Neutrophil (primary cell): ENCODE measurements around the gene TACC2.
"Not testable (repeated sequence)": the region's sequence is repeated elsewhere in the genome, so short reads cannot be mapped to it uniquely, and the experiment has no call there.

Source experiments
- H3K27ac ChIP-seq: fragments of 200-600 bp; sonication (generic); 2 replicates; pipeline ENCODE4 v1.5.1; 2016; ENCODE audit warnings: mild to moderate bottlenecking, moderate library complexity
- H3K27me3 ChIP-seq: fragments of 200-600 bp; sonication (generic); 2 replicates; pipeline ENCODE4 v1.6.0; 2016; ENCODE audit warnings: mild to moderate bottlenecking
- H3K36me3 ChIP-seq: fragments of 200-600 bp; sonication (generic); 2 replicates; pipeline ENCODE4 v1.5.1; 2017
- H3K4me1 ChIP-seq, 2 experiments: fragments of 200-600 bp in 1 of 2; sonication (generic) in 1 of 2; 1 replicate in 1 of 2; 2 replicates in 1 of 2; pipeline versions ENCODE4 v1.5.1 to v1.6.1; 2013 to 2016; ENCODE audit warnings: low read depth in 1 of 2, low read length in 1 of 2, mild to moderate bottlenecking in 1 of 2, moderate library complexity in 1 of 2; ENCODE audit not compliant: control insufficient read depth in 1 of 2, insufficient read depth in 1 of 2
- H3K4me3 ChIP-seq, 2 experiments: fragments of 200-600 bp in 1 of 2; sonication (generic) in 1 of 2; 1 replicate in 1 of 2; 2 replicates in 1 of 2; pipeline ENCODE4 v1.5.1; 2013 to 2016; ENCODE audit warnings: low read depth in 1 of 2, low read length in 1 of 2, mild to moderate bottlenecking in 1 of 2, moderate library complexity in 1 of 2
- H3K9me3 ChIP-seq: fragments of 200-600 bp; sonication (generic); 2 replicates; pipeline ENCODE4 v1.5.1; 2016
- CTCF ChIP-seq: fragments of 200-600 bp; sonication (generic); IDR thresholded peaks from 2 replicates; pipeline ENCODE4 v1.5.1; 2016; ENCODE audit warnings: antibody characterized with exemption

Gene TACC2

DNA sequence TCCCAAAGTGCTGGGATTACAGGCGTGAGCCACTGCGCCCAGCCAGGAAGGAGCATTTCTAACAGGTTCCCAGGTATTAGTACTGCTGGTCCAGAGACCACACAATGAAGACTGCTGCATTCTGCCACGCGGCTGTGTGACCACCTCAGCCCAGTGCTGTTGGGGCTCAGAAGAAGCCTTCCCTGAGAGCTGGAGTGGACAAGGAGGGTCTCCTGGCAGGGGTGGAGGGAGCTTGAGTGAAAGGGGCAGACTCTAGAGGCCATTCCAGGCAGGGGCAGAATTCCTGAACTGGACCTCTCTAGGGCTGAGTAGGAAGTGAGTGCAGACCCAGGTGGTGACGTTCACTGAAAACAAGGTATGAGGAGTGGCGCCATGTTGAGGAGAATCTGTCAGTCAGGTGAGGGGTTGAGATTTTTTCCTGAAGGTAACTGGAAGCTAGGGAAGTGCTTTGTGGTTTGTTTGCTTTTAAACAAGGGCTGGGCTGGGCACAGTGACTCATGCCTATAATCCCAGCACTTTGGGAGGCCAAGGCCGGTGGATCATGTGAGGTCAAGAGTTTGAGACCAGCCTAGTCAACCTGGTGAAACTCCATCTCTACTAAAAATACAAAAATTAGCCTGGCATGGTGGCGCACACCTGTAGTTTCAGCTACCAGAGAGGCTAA is 67.6 kb downstream of the TACC2 start:
- no peak overlapping the region for H3K4me3 ChIP-seq
- TF ChIP-seq CTCF = no peak
- H3K27ac ChIP-seq = no peak overlapping the region
- no peaks in the 10 kb centered on the region for H3K4me1 ChIP-seq
- no peaks in the 10 kb centered on the region for H3K36me3 ChIP-seq
- H3K9me3 ChIP-seq = no peaks in the 10 kb centered on the region
- H3K27me3 ChIP-seq = no peaks in the 10 kb centered on the region

GRCh38 chr10:122057841-122058413 is 69.0 kb downstream of the TACC2 start:
- H3K27ac ChIP-seq = no peak overlapping the region
- no peak overlapping the region for H3K4me3 ChIP-seq
- H3K9me3 ChIP-seq = no peaks in the 10 kb centered on the region
- H3K27me3 ChIP-seq = peaks cover 2% of the 10 kb centered on the region
- H3K36me3 ChIP-seq = no peaks in the 10 kb centered on the region
- no peak for TF ChIP-seq CTCF
- H3K4me1 ChIP-seq = no peaks in the 10 kb centered on the region

DNA sequence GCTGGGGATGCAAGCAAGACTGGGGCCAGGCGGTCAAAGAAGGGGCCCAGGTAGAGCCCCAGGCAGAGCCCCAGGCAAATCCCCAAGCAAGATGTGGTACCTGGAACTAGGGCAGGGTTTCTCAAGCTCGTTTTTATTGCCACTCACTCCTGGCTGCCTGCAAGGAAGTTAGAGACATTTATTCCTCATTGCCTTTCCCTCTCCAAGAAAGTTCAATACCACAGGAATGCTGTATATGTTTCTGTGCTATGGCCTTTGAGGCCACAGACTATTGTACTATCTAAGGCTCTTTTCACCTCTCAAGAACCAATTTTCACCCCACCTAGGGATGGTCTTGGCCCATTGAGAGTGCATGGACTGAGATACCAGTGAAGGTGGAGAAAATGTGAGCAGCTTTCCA is 71.3 kb downstream of the TACC2 start:
- Histone ChIP-seq H3K9me3 (no peaks in the 10 kb centered on the region), H3K4me1 (no peaks in the 10 kb centered on the region), H3K4me3 (no peak overlapping the region), H3K36me3 (no peaks in the 10 kb centered on the region), H3K27ac (no peak overlapping the region), H3K27me3 (peaks cover 15% of the 10 kb centered on the region)
- TF ChIP-seq CTCF = no peak

DNA sequence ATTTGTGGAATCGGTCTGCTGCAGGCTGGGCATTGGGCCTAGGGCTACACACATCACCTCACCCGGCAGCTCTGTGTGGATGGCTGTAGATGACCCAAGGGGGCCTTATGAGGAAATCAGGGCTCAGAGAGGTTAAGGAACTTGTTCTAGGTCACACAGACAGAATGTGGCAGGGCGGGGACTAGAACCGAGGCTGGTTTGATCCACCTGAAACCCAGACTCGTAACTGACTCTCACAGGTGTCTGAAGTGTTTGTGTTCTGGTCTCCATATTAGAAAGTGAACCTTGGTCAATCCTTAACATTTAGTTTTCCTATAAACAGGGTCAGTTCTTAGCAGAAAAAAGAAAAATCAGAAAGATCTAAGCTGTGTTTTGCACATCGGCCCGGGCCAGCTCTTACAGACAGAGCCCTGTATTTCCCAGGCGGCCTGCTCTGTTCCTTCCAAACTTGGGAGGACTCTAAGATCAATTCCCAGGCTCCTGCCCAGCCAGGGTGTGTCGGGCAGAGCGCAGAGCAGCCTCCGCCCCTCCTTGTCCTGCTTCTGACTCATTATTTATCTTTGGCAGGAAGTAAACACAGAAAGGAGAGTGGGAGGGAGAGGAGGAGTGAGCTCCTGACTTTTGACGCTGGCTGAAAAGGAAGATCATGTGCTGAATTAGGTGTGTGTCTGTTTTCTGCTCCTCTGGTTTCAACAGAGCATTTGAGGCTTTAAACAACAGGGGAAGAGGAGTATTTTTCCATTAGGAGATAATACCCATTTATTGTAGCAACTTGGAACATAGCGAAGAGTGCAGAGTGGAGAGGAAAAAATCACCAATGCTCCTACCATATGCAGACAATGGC is 74.1 kb downstream of the TACC2 start:
- H3K27ac ChIP-seq = no peak overlapping the region
- TF ChIP-seq CTCF = no peak
- H3K27me3 ChIP-seq = peaks cover 24% of the 10 kb centered on the region
- no peak overlapping the region for H3K4me3 ChIP-seq
- H3K36me3 ChIP-seq = no peaks in the 10 kb centered on the region
- H3K4me1 ChIP-seq = no peaks in the 10 kb centered on the region
- H3K9me3 ChIP-seq = no peaks in the 10 kb centered on the region

GRCh38 chr10:122066337-122066939 is 77.5 kb downstream of the TACC2 start:
- not testable (repeated sequence) for H3K4me3 ChIP-seq, H3K27ac ChIP-seq, H3K36me3 ChIP-seq, H3K9me3 ChIP-seq, H3K4me1 ChIP-seq
- peaks cover 24% of the 10 kb centered on the region for H3K27me3 ChIP-seq

DNA sequence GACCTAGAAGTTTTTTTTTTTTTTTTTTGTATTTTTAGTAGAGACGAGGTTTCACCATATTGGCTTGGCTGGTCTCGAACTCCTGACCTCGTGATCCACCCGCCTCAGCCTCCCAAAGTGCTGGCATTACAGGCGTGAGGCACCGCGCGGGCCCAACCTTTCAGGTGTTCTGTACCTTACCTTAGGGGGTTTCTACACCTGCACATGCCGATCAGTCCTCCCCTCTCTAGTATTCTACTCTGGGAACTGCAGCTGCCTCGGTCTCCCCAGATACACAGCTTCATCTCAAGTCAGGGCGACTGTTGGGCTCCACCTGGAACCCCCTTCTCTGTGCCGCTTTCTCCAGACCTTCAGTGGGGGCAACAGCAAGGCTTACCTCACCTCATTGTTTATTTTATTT is 79.9 kb downstream of the TACC2 start:
- TF ChIP-seq CTCF = no peak
- Histone ChIP-seq H3K4me3 (no peak overlapping the region), H3K9me3 (no peaks in the 10 kb centered on the region), H3K4me1 (no peaks in the 10 kb centered on the region), H3K36me3 (no peaks in the 10 kb centered on the region), H3K27ac (no peak overlapping the region), H3K27me3 (peaks cover 19% of the 10 kb centered on the region)
